Fibroblast of skin of scalp (primary cell): ENCODE measurements around the gene NXPH2.
"Not testable (repeated sequence)": the region's sequence is repeated elsewhere in the genome, so short reads cannot be mapped to it uniquely, and the experiment has no call there.

Source experiments
- DNase-seq: peaks from one replicate; pipeline ENCODE4 v3.0.0-alpha.2; 2013

NXPH2 gene

GRCh38 chr2:138708682-138709241, 71.4 kb downstream of the NXPH2 start:
- DNase-seq = peak; percentile 29

- DNase-seq = peak; percentile 72
Measured at GRCh38 chr2:138707392-138708074, 72.7 kb downstream of the NXPH2 start.

GRCh38 chr2:138703242-138703641, 76.9 kb downstream of the NXPH2 start:
- DNase-seq = no peak

- no peak for DNase-seq
Measured at GRCh38 chr2:138700716-138701115, 79.5 kb downstream of the NXPH2 start.

- no peak for DNase-seq
Measured at GRCh38 chr2:138699421-138699820, 80.8 kb downstream of the NXPH2 start.

- DNase-seq = no peak
Measured at GRCh38 chr2:138698428-138698827, 81.8 kb downstream of the NXPH2 start.

GRCh38 chr2:138691667-138692066, 88.5 kb downstream of the NXPH2 start:
- DNase-seq = no peak

- no peak for DNase-seq
Measured at GRCh38 chr2:138689705-138690104, 90.5 kb downstream of the NXPH2 start.

- DNase-seq = no peak
Measured at GRCh38 chr2:138682163-138682562, 98.0 kb downstream of the NXPH2 start.

GRCh38 chr2:138677221-138677620, 103.0 kb downstream of the NXPH2 start:
- no peak for DNase-seq

- DNase-seq = no peak
Measured at GRCh38 chr2:138676619-138677021, 103.6 kb downstream of the NXPH2 start.

- DNase-seq = no peak
Measured at GRCh38 chr2:138671566-138671965, 108.6 kb downstream of the NXPH2 start.

- no peak for DNase-seq
Measured at GRCh38 chr2:138670734-138671133, 109.5 kb downstream of the NXPH2 start.

- DNase-seq = no peak
Measured at GRCh38 chr2:138665937-138666336, 114.3 kb downstream of the NXPH2 start.

GRCh38 chr2:138658187-138658894, 121.8 kb downstream of the NXPH2 start:
- no peak for DNase-seq

GRCh38 chr2:138654146-138654545, 126.0 kb downstream of the NXPH2 start:
- DNase-seq = no peak

GRCh38 chr2:138652378-138652777, 127.8 kb downstream of the NXPH2 start:
- no peak for DNase-seq

GRCh38 chr2:138649571-138649970, 130.6 kb downstream of the NXPH2 start:
- DNase-seq = no peak

- DNase-seq = no peak
Measured at GRCh38 chr2:138648606-138649005, 131.6 kb downstream of the NXPH2 start.

GRCh38 chr2:138644776-138645175, 135.4 kb downstream of the NXPH2 start:
- not testable (repeated sequence) for DNase-seq

GRCh38 chr2:138640921-138641676, 139.1 kb downstream of the NXPH2 start:
- DNase-seq = no peak

GRCh38 chr2:138637686-138638085, 142.5 kb downstream of the NXPH2 start:
- no peak for DNase-seq

- DNase-seq = no peak
Measured at GRCh38 chr2:138637061-138637460, 143.1 kb downstream of the NXPH2 start.
